Progenitor cell of endocrine pancreas (in vitro differentiated cells): ENCODE measurements around the gene SOWAHB. TPM values are rescaled to one million over a fixed set of nuclear protein-coding genes. Genes with fewer than 3 reads are reported as not detected.

Experiments used
- DNase-seq: peaks from one replicate; pipeline ENCODE4 v3.0.0; 2021; ENCODE audit warnings: low spot score; ENCODE audit not compliant: unreplicated experiment
- H3K27ac Mint-ChIP-seq: 2 replicates; pipeline ENCODE4 v1.8.0; 2021; ENCODE audit warnings: mild to moderate bottlenecking, moderate library complexity, mixed read lengths
- H3K27me3 Mint-ChIP-seq: 2 replicates; pipeline ENCODE4 v1.8.0; 2021; ENCODE audit warnings: mixed read lengths
- H3K36me3 Mint-ChIP-seq: 2 replicates; pipeline ENCODE4 v1.8.0; 2022; ENCODE audit warnings: mixed read lengths; ENCODE audit not compliant: insufficient read depth
- H3K4me1 Mint-ChIP-seq: 2 replicates; pipeline ENCODE4 v1.8.0; 2021; ENCODE audit warnings: low read depth, mixed read lengths
- H3K4me3 Mint-ChIP-seq: 2 replicates; pipeline ENCODE4 v1.8.0; 2021; ENCODE audit warnings: low read depth, mild to moderate bottlenecking, moderate library complexity, mixed read lengths
- H3K9me3 Mint-ChIP-seq: 2 replicates; pipeline ENCODE4 v1.8.0; 2021; ENCODE audit warnings: low read depth, mixed read lengths
- total RNA-seq: library from RNA; stranded (reverse); gene quantifications from 2 replicates; pipeline ENCODE4 v1.2.1, GENCODE V29; 2021
- TF ChIP-seq, protein P1 (sequence below): fragments of 200-600 bp; sonication (generic); IDR thresholded peaks from one replicate; pipeline ENCODE4 v1.5.0; 2021; ENCODE audit warnings: antibody characterized with exemption, mild to moderate bottlenecking; ENCODE audit not compliant: unreplicated experiment

Gene SOWAHB
- total RNA-seq, 1 donor from 2014 or later: 4.3 TPM

DNA sequence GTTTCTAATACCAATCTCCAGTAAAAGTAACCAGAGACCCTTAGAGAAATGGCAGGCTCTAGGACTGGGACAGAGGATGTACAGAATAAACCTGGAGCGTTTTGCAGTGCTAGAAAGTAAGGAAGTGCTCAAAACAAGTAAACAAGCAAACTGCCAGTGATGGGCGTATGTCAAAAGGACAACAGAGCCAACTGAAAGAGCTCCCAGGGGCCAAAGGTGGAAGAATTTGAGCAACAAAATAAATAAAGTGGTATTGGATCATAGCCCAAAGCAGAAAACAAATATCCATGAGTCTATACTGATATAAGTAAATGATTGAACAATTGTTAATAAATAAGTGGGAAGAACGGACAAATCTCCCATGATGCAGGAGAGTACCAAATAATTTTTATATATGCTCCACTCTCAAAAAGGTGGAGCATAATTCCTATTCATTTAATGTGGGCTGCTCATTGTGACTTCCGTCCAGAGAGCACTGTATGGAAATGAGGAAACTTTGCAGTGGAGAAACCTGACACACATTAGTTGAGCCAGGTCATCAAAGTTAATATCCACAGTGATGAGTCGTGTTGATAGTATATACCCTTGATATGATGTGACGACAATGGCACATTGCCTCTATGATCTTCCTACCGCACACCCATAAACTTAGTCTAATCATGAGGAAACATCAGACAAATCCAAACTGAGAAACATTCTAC is 33.8 kb upstream of the SOWAHB start:
- Mint-ChIP-seq H3K9me3 (no peaks in the 10 kb centered on the region), H3K36me3 (no peaks in the 10 kb centered on the region), H3K4me1 (no peaks in the 10 kb centered on the region), H3K27ac (no peak overlapping the region), H3K27me3 (no peaks in the 10 kb centered on the region), H3K4me3 (no peak overlapping the region)
- TF ChIP-seq, protein P1, sequence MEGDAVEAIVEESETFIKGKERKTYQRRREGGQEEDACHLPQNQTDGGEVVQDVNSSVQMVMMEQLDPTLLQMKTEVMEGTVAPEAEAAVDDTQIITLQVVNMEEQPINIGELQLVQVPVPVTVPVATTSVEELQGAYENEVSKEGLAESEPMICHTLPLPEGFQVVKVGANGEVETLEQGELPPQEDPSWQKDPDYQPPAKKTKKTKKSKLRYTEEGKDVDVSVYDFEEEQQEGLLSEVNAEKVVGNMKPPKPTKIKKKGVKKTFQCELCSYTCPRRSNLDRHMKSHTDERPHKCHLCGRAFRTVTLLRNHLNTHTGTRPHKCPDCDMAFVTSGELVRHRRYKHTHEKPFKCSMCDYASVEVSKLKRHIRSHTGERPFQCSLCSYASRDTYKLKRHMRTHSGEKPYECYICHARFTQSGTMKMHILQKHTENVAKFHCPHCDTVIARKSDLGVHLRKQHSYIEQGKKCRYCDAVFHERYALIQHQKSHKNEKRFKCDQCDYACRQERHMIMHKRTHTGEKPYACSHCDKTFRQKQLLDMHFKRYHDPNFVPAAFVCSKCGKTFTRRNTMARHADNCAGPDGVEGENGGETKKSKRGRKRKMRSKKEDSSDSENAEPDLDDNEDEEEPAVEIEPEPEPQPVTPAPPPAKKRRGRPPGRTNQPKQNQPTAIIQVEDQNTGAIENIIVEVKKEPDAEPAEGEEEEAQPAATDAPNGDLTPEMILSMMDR: no peak
- no peak for DNase-seq

DNA sequence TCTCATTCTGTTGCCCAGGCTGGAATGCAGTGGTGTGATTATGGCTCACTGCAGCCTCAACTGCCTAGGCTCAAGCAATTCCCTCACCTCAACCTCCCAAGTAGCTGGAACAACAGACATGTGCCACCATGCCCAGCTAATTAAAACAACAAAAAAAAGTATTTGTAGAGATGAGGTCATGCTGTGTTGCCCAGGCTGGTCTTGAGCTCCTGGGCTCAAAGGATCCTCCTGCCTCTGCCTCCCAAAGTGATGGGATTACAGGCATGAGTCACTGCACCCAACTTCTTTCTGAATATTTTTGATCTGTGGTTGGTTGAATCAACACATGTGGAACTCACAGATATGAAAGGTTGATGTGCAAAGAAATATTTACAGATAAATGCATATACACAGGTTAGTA is 33.1 kb upstream of the SOWAHB start:
- DNase-seq: no peak
- Mint-ChIP-seq H3K27ac (no peak overlapping the region), H3K27me3 (no peaks in the 10 kb centered on the region), H3K36me3 (no peaks in the 10 kb centered on the region), H3K9me3 (no peaks in the 10 kb centered on the region), H3K4me1 (no peaks in the 10 kb centered on the region), H3K4me3 (no peak overlapping the region)
- TF ChIP-seq, protein P1: no peak

DNA sequence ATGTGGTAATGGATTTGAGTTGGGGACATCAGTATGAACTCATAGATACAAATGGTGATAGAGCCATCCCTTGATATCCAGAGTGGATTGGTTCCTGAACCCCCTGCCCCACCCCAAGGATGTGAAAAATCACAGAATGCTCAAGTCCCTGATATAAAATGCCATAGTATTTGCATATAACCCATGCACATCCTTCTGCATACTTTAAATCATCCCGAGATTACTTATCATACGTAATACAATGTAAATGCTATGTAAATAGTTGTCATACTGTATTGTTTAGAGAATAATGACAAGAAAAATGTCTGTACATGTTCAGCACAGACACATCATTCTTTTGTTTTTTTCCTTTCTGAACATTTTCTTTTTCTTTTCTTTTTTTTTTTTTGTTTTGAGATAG is 32.7 kb upstream of the SOWAHB start:
- H3K9me3 Mint-ChIP-seq: no peaks in the 10 kb centered on the region

DNA sequence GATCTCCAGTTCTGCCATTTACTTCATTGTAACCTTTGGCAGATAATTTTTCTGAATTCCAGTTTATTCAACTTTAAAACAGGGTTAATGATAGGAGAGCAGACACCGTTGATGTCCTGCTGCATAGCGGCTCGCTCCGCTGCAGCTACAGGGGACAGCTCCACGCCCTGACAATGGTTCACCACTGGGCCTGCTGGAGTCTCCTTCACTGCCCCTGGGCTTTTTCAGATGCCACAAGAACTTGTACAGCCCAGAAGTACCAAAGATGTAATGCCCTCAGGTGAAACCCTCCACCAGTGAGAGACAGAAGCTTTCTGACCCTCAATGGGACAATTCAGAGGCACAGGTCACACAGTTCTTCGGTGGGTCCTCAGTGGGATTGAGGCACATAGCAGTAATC is 28.9 kb upstream of the SOWAHB start:
- no peaks in the 10 kb centered on the region for H3K27me3 Mint-ChIP-seq
- H3K4me3 Mint-ChIP-seq: no peak overlapping the region
- H3K36me3 Mint-ChIP-seq: no peaks in the 10 kb centered on the region
- TF ChIP-seq, protein P1: no peak
- no peak for DNase-seq
- H3K4me1 Mint-ChIP-seq: peaks cover 6% of the 10 kb centered on the region
- H3K9me3 Mint-ChIP-seq: no peaks in the 10 kb centered on the region
- no peak overlapping the region for H3K27ac Mint-ChIP-seq

More for the DNA sequence above, 32.7 kb upstream of the SOWAHB start:
- Mint-ChIP-seq H3K27me3 (no peaks in the 10 kb centered on the region), H3K4me3 (no peak overlapping the region), H3K4me1 (no peaks in the 10 kb centered on the region), H3K27ac (no peak overlapping the region), H3K36me3 (no peaks in the 10 kb centered on the region)
- no peak for DNase-seq
- TF ChIP-seq, protein P1: no peak

DNA sequence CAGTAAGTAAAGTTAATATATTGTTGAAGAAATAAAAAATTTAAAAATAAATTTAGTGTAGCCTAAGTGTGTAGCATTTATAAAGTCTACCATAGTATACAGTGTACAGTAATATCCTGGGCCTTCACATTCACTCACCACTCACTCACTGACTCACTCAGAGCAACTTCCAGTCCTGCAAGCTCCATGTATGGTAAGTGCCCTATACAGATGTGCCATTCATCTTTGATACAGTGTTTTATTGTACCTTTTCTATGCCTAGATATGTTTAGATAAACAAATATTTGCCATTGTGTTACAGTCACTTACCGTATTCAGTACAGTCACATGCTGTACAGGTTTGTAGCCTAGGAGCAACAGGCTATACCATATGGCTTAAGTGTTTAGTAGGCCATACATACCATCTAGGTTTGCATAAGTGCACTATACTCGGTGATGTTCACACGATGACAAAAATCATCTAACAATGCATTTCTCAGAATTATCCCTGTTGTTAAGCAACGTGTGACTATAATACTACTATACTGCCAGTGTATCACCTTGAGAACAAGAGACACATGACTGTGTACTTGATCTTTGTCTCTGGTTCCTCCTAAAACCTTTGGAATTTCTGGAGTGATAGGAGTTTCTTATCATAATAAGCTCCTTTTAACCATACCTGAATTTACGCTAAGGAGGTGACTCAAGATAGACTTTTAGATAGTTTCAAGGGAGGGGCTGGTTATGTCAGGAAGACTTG is 25.8 kb upstream of the SOWAHB start:
- Mint-ChIP-seq H3K27me3 (no peaks in the 10 kb centered on the region), H3K9me3 (no peaks in the 10 kb centered on the region), H3K27ac (no peak overlapping the region), H3K4me1 (peaks cover 12% of the 10 kb centered on the region), H3K4me3 (no peak overlapping the region), H3K36me3 (peaks cover 1% of the 10 kb centered on the region)
- no peak for DNase-seq
- TF ChIP-seq, protein P1: no peak
